Right lobe of liver (tissue), 6 donors: ENCODE data around the gene AXIN2. TPM values are rescaled to one million over a fixed set of nuclear protein-coding genes. Genes with fewer than 3 reads are reported as not detected.

Experiments used
- ATAC-seq, 4 donors: fragments of 200-7000 bp; cut with Tn5 transposase; one replicate each; pipeline ENCODE4 v1.9.1; 2020; ENCODE audit warnings: mild to moderate bottlenecking in 4 of 4, moderate library complexity in 4 of 4
- DNase-seq, 3 donors: peaks; one replicate each; pipeline ENCODE4 v3.0.0-alpha.2; 2020
- H3K27ac ChIP-seq, 3 donors: fragments of 200-600 bp; one replicate each; pipeline ENCODE4 v1.8.0; 2022
- H3K27me3 ChIP-seq, 2 donors: fragments of 200-600 bp; one replicate each; pipeline ENCODE4 v1.8.0; 2022
- H3K36me3 ChIP-seq, 4 donors: fragments of 200-600 bp; sonication (generic) in 1 of 4; one replicate each; pipeline versions ENCODE4 v1.5.1 to v1.8.0; 2017 to 2022; ENCODE audit warnings: control low read depth in 1 of 4
- H3K4me1 ChIP-seq, 4 donors: fragments of 200-600 bp; sonication (generic) in 1 of 4; one replicate each; pipeline versions ENCODE4 v1.5.1 to v1.8.0; 2017 to 2022; ENCODE audit warnings: control low read depth in 1 of 4
- H3K4me3 ChIP-seq, 3 donors: fragments of 200-600 bp; one replicate each; pipeline ENCODE4 v1.8.0; 2022
- H3K9me3 ChIP-seq, 4 donors: fragments of 200-600 bp; sonication (generic) in 1 of 4; one replicate each; pipeline versions ENCODE4 v1.5.1 to v1.8.0; 2017 to 2022; ENCODE audit warnings: control low read depth in 1 of 4
- POLR2A ChIP-seq: fragments of 450-650 bp; IDR thresholded peaks from one replicate; pipeline ENCODE4 v1.6.1; 2017; ENCODE audit warnings: antibody characterized with exemption, mild to moderate bottlenecking
- WGBS: methylation state at CpG from one replicate; pipeline ENCODE4 v1.1.6; 2018; ENCODE audit warnings: low coverage, low lambda C conversion rate; ENCODE audit not compliant: insufficient coverage; ENCODE audit errors: missing lambda C conversion rate; 5-methylcytosine and 5-hydroxymethylcytosine counted together
- intact Hi-C, 2 donors: fragments of 100-400 bp; cut with DNase I; formaldehyde crosslinking; loops; one replicate each; pipeline versions ENCODE4 v1.11.2 to v1.14.1; 2022
- total RNA-seq, 6 experiments: library from RNA; depleted of rRNA in 2 of 6; stranded (reverse); fragments of >200 nt in 2 of 6; fragmentation: NEBNext Ultra II Directional in 3 of 6; extraction: Animal tissue kit (Norgen Biotek cat#: 25700) in 3 of 6; gene quantifications; one replicate each; pipeline versions ENCODE4 v1.1.0 to v1.2.4, GENCODE V29; 2016 to 2023
- TF ChIP-seq, protein P1 (sequence below), 4 donors: fragments of 200-600 bp in 3 of 4; fragments of 450-650 bp in 1 of 4; IDR thresholded peaks; one replicate each; pipeline versions ENCODE4 v1.5.1 to v1.8.0; 2016 to 2022; ENCODE audit warnings: antibody characterized with exemption in 4 of 4, mild to moderate bottlenecking in 2 of 4
- donor health status: DM: no; HTN: yes; CAD: no.
- donor health status: DM: no; HTN: no; CAD: no.
- donor health status: DM: no; HTN: no; CAD: no.
- donor health status: DM: no; HTN: yes; CAD: no.
- donor health status: DM: no; HTN: yes; CAD: no.

The AXIN2 gene
- total RNA-seq, 6 experiments from 2014 or later: 1.0 to 2.4 (median 2.0) TPM

DNA sequence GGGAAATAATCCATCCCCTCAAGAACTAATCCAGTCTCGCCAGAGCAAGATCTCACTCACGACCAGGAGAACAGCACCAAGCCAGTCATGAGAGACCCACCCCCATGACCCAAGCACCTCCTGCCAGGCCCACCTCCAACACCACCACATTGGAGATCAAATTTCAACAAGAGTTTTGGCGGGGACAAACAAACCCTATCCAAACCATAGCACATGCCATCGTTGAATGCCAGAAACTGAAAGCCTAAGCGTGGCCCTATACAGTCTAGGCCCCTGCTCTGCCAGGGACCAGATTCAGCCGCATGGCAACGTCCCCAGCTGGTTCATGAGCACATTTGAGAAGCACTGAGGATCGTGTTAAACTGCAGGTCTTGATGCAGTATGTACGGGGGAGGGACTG, 57.3 kb downstream of the AXIN2 start:
- no peak for TF ChIP-seq POLR2A
- TF ChIP-seq, protein P1, sequence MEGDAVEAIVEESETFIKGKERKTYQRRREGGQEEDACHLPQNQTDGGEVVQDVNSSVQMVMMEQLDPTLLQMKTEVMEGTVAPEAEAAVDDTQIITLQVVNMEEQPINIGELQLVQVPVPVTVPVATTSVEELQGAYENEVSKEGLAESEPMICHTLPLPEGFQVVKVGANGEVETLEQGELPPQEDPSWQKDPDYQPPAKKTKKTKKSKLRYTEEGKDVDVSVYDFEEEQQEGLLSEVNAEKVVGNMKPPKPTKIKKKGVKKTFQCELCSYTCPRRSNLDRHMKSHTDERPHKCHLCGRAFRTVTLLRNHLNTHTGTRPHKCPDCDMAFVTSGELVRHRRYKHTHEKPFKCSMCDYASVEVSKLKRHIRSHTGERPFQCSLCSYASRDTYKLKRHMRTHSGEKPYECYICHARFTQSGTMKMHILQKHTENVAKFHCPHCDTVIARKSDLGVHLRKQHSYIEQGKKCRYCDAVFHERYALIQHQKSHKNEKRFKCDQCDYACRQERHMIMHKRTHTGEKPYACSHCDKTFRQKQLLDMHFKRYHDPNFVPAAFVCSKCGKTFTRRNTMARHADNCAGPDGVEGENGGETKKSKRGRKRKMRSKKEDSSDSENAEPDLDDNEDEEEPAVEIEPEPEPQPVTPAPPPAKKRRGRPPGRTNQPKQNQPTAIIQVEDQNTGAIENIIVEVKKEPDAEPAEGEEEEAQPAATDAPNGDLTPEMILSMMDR (IDR thresholded peaks at IDR 0.05): no peak
- Histone ChIP-seq H3K4me3 (no peak overlapping the region), H3K36me3 (no peaks in the 10 kb centered on the region), H3K27ac (no peak overlapping the region), H3K4me1 (no peaks in the 10 kb centered on the region), H3K9me3 (no peaks in the 10 kb centered on the region), H3K27me3 (no peaks in the 10 kb centered on the region)
- ATAC-seq (no peak), DNase-seq (no peak)
- 56% methylated on average over 4 of the region's 9 CpGs for WGBS
- intact Hi-C loops: no loop called here

DNA sequence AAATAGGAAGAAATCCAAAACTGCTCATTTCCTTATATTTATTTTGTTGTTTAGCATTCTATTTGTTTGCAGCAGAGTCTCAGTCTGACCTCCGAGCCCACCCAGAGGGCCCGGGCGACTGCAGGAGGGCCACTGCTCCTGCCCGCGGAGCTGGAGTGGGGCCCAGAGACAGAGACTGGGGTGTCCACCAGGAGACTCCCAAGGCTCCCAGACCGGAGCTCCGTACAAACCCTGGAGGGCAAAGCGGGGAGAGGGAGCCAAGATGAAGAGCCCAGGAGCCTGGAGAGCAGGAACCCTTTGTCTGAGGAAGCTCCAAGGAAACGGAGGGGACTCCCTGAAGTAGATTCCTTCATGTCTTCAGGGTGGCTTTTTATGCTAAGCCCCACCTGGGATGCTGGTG, 57.9 kb downstream of the AXIN2 start:
- no peaks in the 10 kb centered on the region for H3K36me3 ChIP-seq
- DNase-seq (no peak), ATAC-seq (no peak)
- H3K9me3 ChIP-seq: no peaks in the 10 kb centered on the region
- intact Hi-C loops: no loop called here
- TF ChIP-seq, protein P1 (IDR thresholded peaks at IDR 0.05): no peak
- no peak for TF ChIP-seq POLR2A
- no peak overlapping the region for H3K4me3 ChIP-seq
- H3K27me3 ChIP-seq: no peaks in the 10 kb centered on the region
- H3K4me1 ChIP-seq: no peaks in the 10 kb centered on the region
- 86% methylated on average over 5 of the region's 9 CpGs for WGBS
- H3K27ac ChIP-seq: no peak overlapping the region

DNA sequence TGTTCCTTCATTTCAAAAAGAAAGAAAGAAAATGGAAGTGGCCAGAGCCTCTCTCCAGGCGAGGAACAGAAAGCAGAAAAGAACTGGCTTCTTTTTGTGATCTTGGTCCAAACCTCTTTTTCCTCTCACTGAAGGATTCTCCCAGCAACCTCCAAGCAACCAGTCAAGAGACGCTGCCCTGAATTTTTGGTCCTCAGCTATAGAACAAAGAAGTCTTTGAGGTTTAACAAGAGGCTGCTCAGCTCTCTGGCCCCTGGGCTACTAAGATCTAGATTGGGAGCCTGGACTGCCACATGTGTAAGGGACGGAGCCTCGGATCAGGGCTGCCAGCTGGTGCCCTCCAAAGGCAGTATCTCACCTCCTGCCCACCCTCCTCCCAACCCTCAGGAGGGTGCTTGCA, 62.6 kb downstream of the AXIN2 start:
- ATAC-seq (no peak), DNase-seq (no peak)
- H3K27ac ChIP-seq: no peak overlapping the region
- 67% methylated on average over 2 of the region's 4 CpGs for WGBS
- intact Hi-C loops: no loop called here
- H3K4me1 ChIP-seq: no peaks in the 10 kb centered on the region
- H3K4me3 ChIP-seq: no peak overlapping the region
- no peak for TF ChIP-seq POLR2A
- TF ChIP-seq, protein P1 (IDR thresholded peaks at IDR 0.05): no peak
- H3K36me3 ChIP-seq: no peaks in the 10 kb centered on the region
- no peaks in the 10 kb centered on the region for H3K9me3 ChIP-seq
- H3K27me3 ChIP-seq: no peaks in the 10 kb centered on the region

DNA sequence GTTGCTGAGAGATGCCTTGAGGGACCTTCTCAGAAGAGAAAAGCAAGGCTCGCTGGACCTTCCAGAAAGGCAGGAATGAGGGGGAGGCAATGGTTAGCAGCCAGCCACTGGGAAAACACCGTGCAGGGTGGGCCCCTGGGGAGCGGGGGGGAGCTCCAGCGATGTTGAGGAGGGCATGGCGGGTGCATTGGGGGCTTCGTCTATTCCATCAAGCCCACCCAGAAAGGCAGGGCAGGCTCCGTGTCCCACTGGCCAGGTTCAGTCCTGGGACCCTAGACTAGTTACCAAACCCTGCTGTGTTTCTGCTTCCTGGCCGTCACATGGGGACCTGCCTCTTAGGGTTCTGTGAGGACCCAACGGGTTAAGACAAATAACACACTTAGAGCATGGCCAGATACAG, 64.6 kb downstream of the AXIN2 start:
- Histone ChIP-seq H3K27me3 (no peaks in the 10 kb centered on the region), H3K36me3 (no peaks in the 10 kb centered on the region), H3K9me3 (no peaks in the 10 kb centered on the region), H3K4me1 (no peaks in the 10 kb centered on the region), H3K27ac (no peak overlapping the region), H3K4me3 (no peak overlapping the region)
- TF ChIP-seq, protein P1 (IDR thresholded peaks at IDR 0.05): no peak
- no peak for TF ChIP-seq POLR2A
- ATAC-seq (no peak), DNase-seq (no peak)
- no CpG with 5 or more reads among the region's 9 CpGs for WGBS
- intact Hi-C loops: no loop called here
